Thyroid gland (tissue), 4 donors: ENCODE results near the gene CDK15. TPM values are rescaled to one million over a fixed set of nuclear protein-coding genes. Genes with fewer than 3 reads are reported as not detected.

ENCODE experiments used
- DNase-seq, 2 donors: peaks; one replicate each; pipeline ENCODE4 v3.0.0-alpha.2; 2019
- H3K27ac ChIP-seq, 3 donors: fragments of 200-600 bp; sonication (generic); 1 replicate in 2 of 3; 2 replicates in 1 of 3; pipeline ENCODE4 v1.5.1; 2016 to 2019; ENCODE audit warnings: mild to moderate bottlenecking in 1 of 3, moderate library complexity in 1 of 3
- H3K27me3 ChIP-seq: fragments of 200-600 bp; sonication (generic); one replicate; pipeline ENCODE4 v1.5.1; 2019
- H3K36me3 ChIP-seq, 2 donors: fragments of 200-600 bp; sonication (generic); one replicate each; pipeline ENCODE4 v1.5.1; 2016 to 2019
- H3K4me1 ChIP-seq, 2 donors: fragments of 200-600 bp; sonication (generic); one replicate each; pipeline ENCODE4 v1.5.1; 2017 to 2019
- H3K4me3 ChIP-seq, 3 donors: fragments of 200-600 bp; sonication (generic); replicated peaks in 1 of 3; 1 replicate in 2 of 3; 2 replicates in 1 of 3; pipeline ENCODE4 v1.5.1; 2016; ENCODE audit warnings: mild to moderate bottlenecking in 1 of 3
- H3K9me3 ChIP-seq: fragments of 200-600 bp; sonication (generic); one replicate; pipeline ENCODE4 v1.5.1; 2017
- POLR2A ChIP-seq, 2 donors: fragments of 450-650 bp; IDR thresholded peaks; one replicate each; pipeline ENCODE4 v1.6.1; 2017; ENCODE audit warnings: antibody characterized with exemption in 2 of 2, mild to moderate bottlenecking in 2 of 2, moderate library complexity in 1 of 2
- WGBS, 2 donors: methylation state at CpG; one replicate each; pipeline ENCODE4 v1.1.5; 2017; 5-methylcytosine and 5-hydroxymethylcytosine counted together
- intact Hi-C: fragments of 100-400 bp; cut with DNase I; formaldehyde crosslinking; loops from one replicate; pipeline ENCODE4 v1.15.1; 2023
- total RNA-seq, 4 donors: library from RNA; depleted of rRNA; stranded (reverse); fragments of >200 nt; gene quantifications; one replicate each; pipeline ENCODE4 v1.2.3, GENCODE V29; 2016
- TF ChIP-seq, protein P1 (sequence below), 6 experiments: fragments of 200-600 bp in 3 of 6; fragments of 450-650 bp in 3 of 6; sonication (generic) in 3 of 6; IDR thresholded peaks; one replicate each; pipeline ENCODE4 v1.5.1; 2016 to 2019; ENCODE audit warnings: antibody characterized with exemption in 6 of 6, mild to moderate bottlenecking in 2 of 6, inconsistent platforms in 1 of 6, moderate library complexity in 1 of 6

Gene CDK15
- total RNA-seq, 4 donors from 2014 or later: 1.2 TPM; not detected in 3

DNA sequence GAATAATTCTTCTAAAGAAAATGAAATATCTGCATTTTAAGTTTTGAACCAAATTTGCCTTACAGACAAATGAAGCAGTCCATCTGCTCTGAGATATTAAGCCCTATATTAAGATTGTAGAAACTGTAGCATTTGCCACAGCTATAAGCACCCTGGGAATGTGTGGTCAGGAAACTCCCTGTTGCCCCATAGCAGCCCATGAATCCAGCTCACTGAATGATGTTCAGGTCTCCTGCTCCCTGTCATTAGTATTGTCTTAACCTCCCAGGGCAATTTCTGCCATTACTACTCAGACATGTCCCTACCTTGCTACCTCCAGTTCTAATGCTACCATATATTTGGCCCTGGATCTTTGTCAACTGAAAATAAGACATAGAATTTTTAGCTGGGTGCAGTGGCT lies 41.1 kb downstream of the CDK15 start:
- H3K27ac ChIP-seq: no peak overlapping the region
- H3K4me1 ChIP-seq: no peaks in the 10 kb centered on the region
- H3K4me3 ChIP-seq: no peak overlapping the region
- TF ChIP-seq POLR2A (IDR thresholded peaks at IDR 0.05): no peak
- TF ChIP-seq, protein P1, sequence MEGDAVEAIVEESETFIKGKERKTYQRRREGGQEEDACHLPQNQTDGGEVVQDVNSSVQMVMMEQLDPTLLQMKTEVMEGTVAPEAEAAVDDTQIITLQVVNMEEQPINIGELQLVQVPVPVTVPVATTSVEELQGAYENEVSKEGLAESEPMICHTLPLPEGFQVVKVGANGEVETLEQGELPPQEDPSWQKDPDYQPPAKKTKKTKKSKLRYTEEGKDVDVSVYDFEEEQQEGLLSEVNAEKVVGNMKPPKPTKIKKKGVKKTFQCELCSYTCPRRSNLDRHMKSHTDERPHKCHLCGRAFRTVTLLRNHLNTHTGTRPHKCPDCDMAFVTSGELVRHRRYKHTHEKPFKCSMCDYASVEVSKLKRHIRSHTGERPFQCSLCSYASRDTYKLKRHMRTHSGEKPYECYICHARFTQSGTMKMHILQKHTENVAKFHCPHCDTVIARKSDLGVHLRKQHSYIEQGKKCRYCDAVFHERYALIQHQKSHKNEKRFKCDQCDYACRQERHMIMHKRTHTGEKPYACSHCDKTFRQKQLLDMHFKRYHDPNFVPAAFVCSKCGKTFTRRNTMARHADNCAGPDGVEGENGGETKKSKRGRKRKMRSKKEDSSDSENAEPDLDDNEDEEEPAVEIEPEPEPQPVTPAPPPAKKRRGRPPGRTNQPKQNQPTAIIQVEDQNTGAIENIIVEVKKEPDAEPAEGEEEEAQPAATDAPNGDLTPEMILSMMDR (IDR thresholded peaks at IDR 0.05): no peak
- intact Hi-C loops: no loop called here
- H3K9me3 ChIP-seq: no peaks in the 10 kb centered on the region
- H3K27me3 ChIP-seq: no peaks in the 10 kb centered on the region
- DNase-seq: no peak
- no peaks in the 10 kb centered on the region for H3K36me3 ChIP-seq

- Histone ChIP-seq H3K27ac (no peak overlapping the region), H3K27me3 (no peaks in the 10 kb centered on the region), H3K36me3 (no peaks in the 10 kb centered on the region), H3K4me1 (no peaks in the 10 kb centered on the region), H3K9me3 (no peaks in the 10 kb centered on the region), H3K4me3 (no peak overlapping the region)
- intact Hi-C loops: no loop called here
- no peak for DNase-seq
- TF ChIP-seq, protein P1 (IDR thresholded peaks at IDR 0.05): no peak
These were observed 46.1 kb downstream of the CDK15 start for GRCh38 chr2:201852462-201852861.

GRCh38 chr2:201852878-201853415 lies 46.6 kb downstream of the CDK15 start:
- DNase-seq: no peak
- H3K36me3 ChIP-seq: no peaks in the 10 kb centered on the region
- no peak overlapping the region for H3K27ac ChIP-seq
- no peaks in the 10 kb centered on the region for H3K27me3 ChIP-seq
- TF ChIP-seq POLR2A (IDR thresholded peaks at IDR 0.05): no peak
- TF ChIP-seq, protein P1 (IDR thresholded peaks at IDR 0.05): no peak
- intact Hi-C loops: no loop called here
- WGBS, 2 donors: 79 to 92% methylated on average over 1 of the region's 1 CpG
- H3K4me3 ChIP-seq: no peak overlapping the region
- H3K4me1 ChIP-seq: no peaks in the 10 kb centered on the region
- H3K9me3 ChIP-seq: no peaks in the 10 kb centered on the region

GRCh38 chr2:201854221-201854801 lies 48.0 kb downstream of the CDK15 start:
- H3K4me1 ChIP-seq: no peaks in the 10 kb centered on the region
- intact Hi-C loops: no loop called here
- no peak overlapping the region for H3K27ac ChIP-seq
- no peaks in the 10 kb centered on the region for H3K36me3 ChIP-seq
- H3K27me3 ChIP-seq: no peaks in the 10 kb centered on the region
- H3K4me3 ChIP-seq: no peak overlapping the region
- DNase-seq: no peak
- no peaks in the 10 kb centered on the region for H3K9me3 ChIP-seq
- no peak for TF ChIP-seq POLR2A (IDR thresholded peaks at IDR 0.05)
- TF ChIP-seq, protein P1 (IDR thresholded peaks at IDR 0.05): no peak
- WGBS, 2 donors: 83 to 88% methylated on average over 4 of the region's 4 CpGs

DNA sequence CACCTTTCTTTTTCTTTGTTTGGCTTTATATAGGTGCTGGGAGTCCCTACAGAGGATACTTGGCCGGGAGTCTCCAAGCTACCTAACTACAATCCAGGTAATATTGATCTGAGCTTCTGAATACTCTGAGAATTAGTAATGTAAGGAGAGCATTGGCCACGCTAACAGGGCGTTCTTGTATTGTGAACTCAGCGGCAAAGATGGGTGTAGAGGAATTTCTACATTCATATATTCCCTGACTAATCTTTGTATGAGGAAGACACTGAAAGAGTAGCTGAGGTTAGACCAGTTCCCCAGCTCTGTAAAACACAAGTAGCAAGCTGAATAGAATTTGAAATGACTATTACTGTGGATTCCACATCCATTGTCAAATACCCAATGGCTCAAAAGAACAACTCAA lies 48.5 kb downstream of the CDK15 start:
- no peaks in the 10 kb centered on the region for H3K27me3 ChIP-seq
- no peak for DNase-seq
- H3K36me3 ChIP-seq: no peaks in the 10 kb centered on the region
- TF ChIP-seq, protein P1 (IDR thresholded peaks at IDR 0.05): no peak
- TF ChIP-seq POLR2A (IDR thresholded peaks at IDR 0.05): no peak
- WGBS, 2 donors: 95 to 96% methylated on average over 4 of the region's 4 CpGs
- H3K4me1 ChIP-seq: no peaks in the 10 kb centered on the region
- no peaks in the 10 kb centered on the region for H3K9me3 ChIP-seq
- H3K4me3 ChIP-seq: no peak overlapping the region
- no peak overlapping the region for H3K27ac ChIP-seq
- intact Hi-C loops: no loop called here
